GM21528 (cell line): Measurements from ENCODE around the gene NARS2.

Source experiments
- ATAC-seq: cut with Tn5 transposase; IDR thresholded peaks from one replicate; pipeline ENCODE4 v1.9.1; 2021; ENCODE audit warnings: mild to moderate bottlenecking, moderate library complexity; ENCODE audit not compliant: unreplicated experiment, low FRiP score

The NARS2 gene

DNA sequence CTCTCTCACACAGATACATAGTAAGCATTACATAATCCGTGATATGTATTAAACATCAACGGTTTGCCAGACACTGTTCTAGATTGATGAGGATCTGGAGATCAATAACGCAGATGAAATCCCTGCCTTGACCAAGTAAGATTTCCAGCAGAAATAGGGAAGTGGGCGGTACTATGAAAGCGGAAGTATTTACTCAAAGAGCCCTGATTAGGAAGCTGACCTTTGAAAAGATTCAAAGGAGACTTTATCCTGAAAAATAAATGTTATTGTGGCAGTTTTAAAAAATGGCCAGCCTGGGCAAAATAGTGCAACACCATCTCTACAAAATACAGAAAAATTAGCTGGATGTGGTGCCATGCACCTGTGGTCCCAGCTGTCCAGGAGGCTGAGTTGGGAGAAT, 183.9 kb downstream of the NARS2 start:
- ATAC-seq: no peak

DNA sequence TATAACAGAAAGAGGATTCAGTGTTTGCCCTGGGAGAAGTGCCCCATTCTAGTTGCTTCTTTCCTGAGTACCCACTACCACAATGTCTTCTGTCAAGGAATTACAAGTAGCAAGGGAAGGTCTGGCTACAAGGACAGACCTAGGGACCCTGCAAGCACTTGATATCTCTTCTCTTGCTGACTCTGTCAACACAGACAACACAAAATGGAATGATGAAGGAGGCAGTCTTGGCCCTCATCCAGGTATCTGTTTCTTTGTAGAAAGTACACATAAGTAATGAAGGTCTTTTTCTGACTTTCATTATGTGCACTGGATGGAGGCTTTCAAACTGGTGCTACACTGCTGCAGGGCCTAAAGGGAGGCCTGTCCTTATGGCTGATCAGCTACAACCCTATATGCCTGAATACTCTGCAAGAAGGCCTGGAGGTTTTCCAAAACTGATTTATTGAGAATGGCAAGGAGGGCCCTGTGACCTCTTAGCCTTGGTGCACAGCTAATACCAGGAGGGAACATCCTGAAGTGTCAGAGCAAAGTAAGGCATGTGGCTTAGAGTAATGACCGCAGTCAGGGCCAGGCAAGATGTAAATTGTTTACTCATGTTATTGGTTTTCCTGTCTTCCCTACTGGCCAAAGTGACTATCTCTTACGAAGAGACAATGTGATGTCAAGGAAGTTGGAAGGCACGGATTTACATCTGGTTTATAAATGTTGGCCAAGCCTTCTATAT, 188.3 kb downstream of the NARS2 start:
- ATAC-seq: no peak
